ENCODE data around the gene C15orf39. TPM values are rescaled to one million over a fixed set of nuclear protein-coding genes. Genes with fewer than 3 reads are reported as not detected.

The C15orf39 gene
- total RNA-seq, 1 experiment from 2014 or later = 13.3 TPM

DNA sequence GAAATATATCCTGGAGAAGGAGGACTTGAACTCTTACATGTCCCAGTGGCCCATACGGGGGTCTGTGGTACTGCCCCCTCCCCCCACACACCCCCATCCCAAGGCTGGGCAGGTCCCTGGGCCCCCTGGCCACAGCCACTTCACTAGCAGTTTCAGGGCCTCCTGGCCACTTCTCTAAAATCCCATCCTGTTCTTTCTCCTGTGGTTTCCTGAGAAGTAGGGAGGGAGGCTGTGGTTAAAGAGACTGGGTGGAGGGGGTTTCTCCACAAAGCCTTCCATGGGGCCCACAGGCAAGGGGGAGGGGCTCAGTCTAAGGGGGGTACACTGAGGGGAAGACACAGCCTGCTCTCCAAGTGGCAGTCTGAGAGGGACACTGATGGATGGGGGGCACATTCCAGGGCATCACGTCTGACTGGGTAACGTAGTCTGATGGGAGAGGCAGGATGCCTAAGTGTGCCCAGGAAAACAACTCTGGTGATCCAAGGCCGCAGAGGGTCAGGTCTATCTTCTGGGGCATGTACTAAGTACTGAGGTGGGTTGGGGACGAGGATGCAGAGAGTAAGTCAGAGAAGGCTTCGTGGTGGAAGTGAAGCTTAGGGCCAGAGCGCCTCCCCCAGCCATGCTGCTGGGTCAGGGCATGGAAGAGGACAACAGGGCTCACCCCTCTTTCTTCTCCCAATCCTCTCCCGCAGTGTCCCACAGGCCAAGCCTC, 48.0 kb upstream of the C15orf39 start:
- ChIA-PET CTCF (no interaction called here), POLR2A (no interaction called here)
- peaks cover 12% of the 10 kb centered on the region for H3K4me1 Mint-ChIP-seq (ENCODE audit: insufficient read depth, unreplicated experiment)
- intact Hi-C loops (cut with micrococcal nuclease) = loop anchor here (5.0 kb wide), 1 partner anchor 46 kb away; no protein-coding TSS in a partner anchor
- H3K9me3 Mint-ChIP-seq (ENCODE audit: unreplicated experiment) = no peaks in the 10 kb centered on the region
- TF ChIP-seq, protein P1, sequence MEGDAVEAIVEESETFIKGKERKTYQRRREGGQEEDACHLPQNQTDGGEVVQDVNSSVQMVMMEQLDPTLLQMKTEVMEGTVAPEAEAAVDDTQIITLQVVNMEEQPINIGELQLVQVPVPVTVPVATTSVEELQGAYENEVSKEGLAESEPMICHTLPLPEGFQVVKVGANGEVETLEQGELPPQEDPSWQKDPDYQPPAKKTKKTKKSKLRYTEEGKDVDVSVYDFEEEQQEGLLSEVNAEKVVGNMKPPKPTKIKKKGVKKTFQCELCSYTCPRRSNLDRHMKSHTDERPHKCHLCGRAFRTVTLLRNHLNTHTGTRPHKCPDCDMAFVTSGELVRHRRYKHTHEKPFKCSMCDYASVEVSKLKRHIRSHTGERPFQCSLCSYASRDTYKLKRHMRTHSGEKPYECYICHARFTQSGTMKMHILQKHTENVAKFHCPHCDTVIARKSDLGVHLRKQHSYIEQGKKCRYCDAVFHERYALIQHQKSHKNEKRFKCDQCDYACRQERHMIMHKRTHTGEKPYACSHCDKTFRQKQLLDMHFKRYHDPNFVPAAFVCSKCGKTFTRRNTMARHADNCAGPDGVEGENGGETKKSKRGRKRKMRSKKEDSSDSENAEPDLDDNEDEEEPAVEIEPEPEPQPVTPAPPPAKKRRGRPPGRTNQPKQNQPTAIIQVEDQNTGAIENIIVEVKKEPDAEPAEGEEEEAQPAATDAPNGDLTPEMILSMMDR (IDR thresholded peaks at IDR 0.05; ENCODE audit: unreplicated experiment) = no peak
- H3K4me3 Mint-ChIP-seq (ENCODE audit: unreplicated experiment) = no peak overlapping the region
- no peaks in the 10 kb centered on the region for H3K27me3 Mint-ChIP-seq (ENCODE audit: insufficient read depth, unreplicated experiment)
- no TSS peak for BruUV-seq (replicated peaks)
- no peaks in the 10 kb centered on the region for H3K36me3 Mint-ChIP-seq (ENCODE audit: insufficient read depth, unreplicated experiment)
- no peak for DNase-seq (ENCODE audit: unreplicated experiment)
- no peak overlapping the region for H3K27ac Mint-ChIP-seq (ENCODE audit: low read depth, unreplicated experiment)

DNA sequence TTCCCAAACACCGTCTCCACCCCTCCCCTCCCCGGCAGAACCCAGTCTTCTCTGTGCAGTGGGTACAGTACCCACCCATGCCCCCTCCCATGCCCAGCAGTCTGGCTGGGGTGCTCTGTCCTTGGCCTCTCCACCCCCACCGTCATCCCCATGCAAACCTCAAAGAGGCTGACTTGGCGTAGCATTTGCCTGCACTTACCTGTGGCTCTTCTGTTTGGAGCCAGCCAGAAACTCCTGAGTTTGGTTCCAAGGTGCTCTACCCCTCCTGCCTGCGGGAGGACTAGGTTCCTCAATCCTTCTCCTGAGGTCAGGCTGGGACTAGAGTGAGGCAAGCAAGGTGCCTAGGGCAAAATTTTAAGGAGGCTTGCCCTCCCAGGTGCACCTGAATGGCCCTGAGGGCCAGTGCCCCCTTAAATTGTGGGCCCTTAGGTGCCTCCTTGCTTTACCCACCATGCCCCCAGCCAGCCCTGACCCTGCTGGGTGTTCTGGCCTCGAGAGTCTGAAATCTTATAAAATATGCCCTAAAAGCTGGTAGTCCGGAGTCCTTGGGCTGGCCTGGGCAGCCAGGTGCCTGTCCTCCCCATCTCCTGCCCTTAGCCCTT, 47.1 kb upstream of the C15orf39 start:
- Mint-ChIP-seq H3K36me3 (ENCODE audit: insufficient read depth, unreplicated experiment) (no peaks in the 10 kb centered on the region), H3K27ac (ENCODE audit: low read depth, unreplicated experiment) (no peak overlapping the region), H3K4me3 (ENCODE audit: unreplicated experiment) (no peak overlapping the region), H3K4me1 (ENCODE audit: insufficient read depth, unreplicated experiment) (peaks cover 11% of the 10 kb centered on the region), H3K9me3 (ENCODE audit: unreplicated experiment) (no peaks in the 10 kb centered on the region), H3K27me3 (ENCODE audit: insufficient read depth, unreplicated experiment) (no peaks in the 10 kb centered on the region)
- POLR2A ChIA-PET = no interaction called here
- DNase-seq (ENCODE audit: unreplicated experiment) = no peak
- TF ChIP-seq, protein P1 (IDR thresholded peaks at IDR 0.05; ENCODE audit: unreplicated experiment) = no peak
- CTCF ChIA-PET = no interaction called here
- no TSS peak for BruUV-seq (replicated peaks)
- intact Hi-C loops (cut with micrococcal nuclease) = loop anchor here (5.0 kb wide), 1 partner anchor 47 kb away; no protein-coding TSS in a partner anchor

DNA sequence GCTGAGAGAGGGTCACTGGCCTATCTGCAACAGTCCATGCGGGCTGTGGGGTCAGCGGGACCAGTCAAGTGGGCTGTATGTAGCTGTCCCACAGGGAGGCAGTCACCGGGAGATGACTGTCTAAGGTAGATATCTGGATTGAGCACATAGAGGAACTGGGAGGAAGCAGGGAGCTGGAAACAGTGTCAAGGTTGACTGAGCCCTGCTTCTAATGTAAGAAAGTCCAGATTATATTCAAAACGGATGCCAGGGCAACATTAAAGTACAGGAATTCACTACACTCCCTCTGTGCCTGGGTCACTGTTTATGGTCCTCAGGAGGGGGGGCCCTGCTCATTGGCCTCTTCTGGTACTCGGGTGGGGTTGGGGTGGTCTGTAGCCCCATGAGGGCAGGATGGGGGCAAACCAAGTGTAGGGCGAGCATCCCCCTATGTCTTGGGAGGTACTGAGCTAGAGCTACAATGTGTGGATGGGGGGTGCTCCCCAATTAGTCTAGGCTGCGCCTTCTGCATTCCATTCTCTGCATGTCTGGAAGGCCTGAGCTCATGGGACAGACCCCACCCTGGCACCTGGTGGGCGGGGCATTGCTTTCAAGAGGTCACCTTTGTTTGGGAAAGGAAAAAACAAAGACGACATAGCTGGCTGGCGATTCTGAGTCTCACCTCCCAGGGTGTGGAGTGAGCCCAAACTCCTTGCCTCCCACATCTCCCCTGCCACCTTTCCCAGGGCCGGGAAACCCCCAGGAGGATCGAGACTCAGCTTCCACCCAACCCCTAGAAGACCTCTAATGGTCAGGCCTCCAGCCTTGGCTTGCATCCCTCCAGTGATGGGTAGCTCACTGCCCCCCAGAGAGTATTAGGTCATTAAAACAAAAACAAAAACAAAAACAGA, 45.1 kb upstream of the C15orf39 start:
- no peaks in the 10 kb centered on the region for H3K9me3 Mint-ChIP-seq (ENCODE audit: unreplicated experiment)
- no peaks in the 10 kb centered on the region for H3K4me1 Mint-ChIP-seq (ENCODE audit: insufficient read depth, unreplicated experiment)
- no peak overlapping the region for H3K27ac Mint-ChIP-seq (ENCODE audit: low read depth, unreplicated experiment)
- no peak for DNase-seq (ENCODE audit: unreplicated experiment)
- H3K36me3 Mint-ChIP-seq (ENCODE audit: insufficient read depth, unreplicated experiment) = no peaks in the 10 kb centered on the region
- intact Hi-C loops (cut with micrococcal nuclease) = no loop called here
- ChIA-PET CTCF (interaction anchor here (0.5 to 0.7 kb wide), 2 partner anchors 387 to 594 kb away, joined by 3 read pairs; no protein-coding TSS in a partner anchor), POLR2A (interaction anchor here (1.1 kb wide), 1 partner anchor 10 kb away, joined by 4 read pairs; no protein-coding TSS in a partner anchor)
- TF ChIP-seq, protein P1 (IDR thresholded peaks at IDR 0.05; ENCODE audit: unreplicated experiment) = no peak
- no peaks in the 10 kb centered on the region for H3K27me3 Mint-ChIP-seq (ENCODE audit: insufficient read depth, unreplicated experiment)
- BruUV-seq (replicated peaks) = no TSS peak
- no peak overlapping the region for H3K4me3 Mint-ChIP-seq (ENCODE audit: unreplicated experiment)

DNA sequence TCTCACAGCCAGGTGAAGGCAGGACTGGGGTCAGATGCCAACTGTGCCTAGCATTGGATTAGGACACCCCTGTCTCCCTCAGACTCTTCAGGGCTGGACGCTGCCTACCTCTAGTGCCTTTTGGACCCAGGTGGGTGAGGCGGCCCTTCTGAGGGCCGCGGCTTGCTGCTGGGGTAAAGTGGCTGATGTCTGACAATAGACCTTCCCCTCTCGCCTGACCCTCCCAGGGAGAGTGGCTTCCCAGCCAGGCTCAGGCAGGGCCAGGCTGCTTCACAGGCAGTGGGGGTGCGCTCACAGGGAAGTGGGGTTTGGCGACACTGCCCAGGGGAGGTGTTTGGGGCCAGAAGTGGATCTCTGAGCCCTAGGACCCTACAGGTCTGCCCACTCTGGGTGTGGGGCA, 43.3 kb upstream of the C15orf39 start:
- intact Hi-C loops (cut with micrococcal nuclease) = no loop called here
- POLR2A ChIA-PET = no interaction called here
- no peak for DNase-seq (ENCODE audit: unreplicated experiment)
- no peak overlapping the region for H3K4me3 Mint-ChIP-seq (ENCODE audit: unreplicated experiment)
- BruUV-seq (replicated peaks) = no TSS peak
- CTCF ChIA-PET = no interaction called here
- TF ChIP-seq, protein P1 (IDR thresholded peaks at IDR 0.05; ENCODE audit: unreplicated experiment) = no peak
- H3K27ac Mint-ChIP-seq (ENCODE audit: low read depth, unreplicated experiment) = no peak overlapping the region
- no peaks in the 10 kb centered on the region for H3K36me3 Mint-ChIP-seq (ENCODE audit: insufficient read depth, unreplicated experiment)
- H3K9me3 Mint-ChIP-seq (ENCODE audit: unreplicated experiment) = no peaks in the 10 kb centered on the region
- H3K27me3 Mint-ChIP-seq (ENCODE audit: insufficient read depth, unreplicated experiment) = no peaks in the 10 kb centered on the region
- no peaks in the 10 kb centered on the region for H3K4me1 Mint-ChIP-seq (ENCODE audit: insufficient read depth, unreplicated experiment)

Measured in MCF 10A (cell line).